HG02610 (cell line): ENCODE results near the gene CCR5AS.
"Not testable (repeated sequence)": the region's sequence is repeated elsewhere in the genome, so short reads cannot be mapped to it uniquely, and the experiment has no call there.

Source experiments
- ATAC-seq: cut with Tn5 transposase; IDR thresholded peaks from one replicate; pipeline ENCODE4 v1.9.1; 2021; ENCODE audit warnings: mild to moderate bottlenecking, moderate library complexity; ENCODE audit not compliant: unreplicated experiment

Gene CCR5AS

GRCh38 chr3:46429671-46430070, 22.8 kb upstream of the CCR5AS start:
- ATAC-seq, result no peak

GRCh38 chr3:46429250-46429649, 22.4 kb upstream of the CCR5AS start:
- no peak for ATAC-seq

- ATAC-seq, result no peak
Observed at GRCh38 chr3:46427916-46428833, 21.3 kb upstream of the CCR5AS start.

GRCh38 chr3:46427404-46427803, 20.5 kb upstream of the CCR5AS start:
- ATAC-seq, result not testable (repeated sequence)

- not testable (repeated sequence) for ATAC-seq
Observed at GRCh38 chr3:46426476-46426875, 19.6 kb upstream of the CCR5AS start.

- no peak for ATAC-seq
Observed at GRCh38 chr3:46423588-46423987, 16.7 kb upstream of the CCR5AS start.

GRCh38 chr3:46422617-46423016, 15.8 kb upstream of the CCR5AS start:
- no peak for ATAC-seq

GRCh38 chr3:46420931-46421330, 14.1 kb upstream of the CCR5AS start:
- ATAC-seq, result no peak

GRCh38 chr3:46419816-46420215, 12.9 kb upstream of the CCR5AS start:
- no peak for ATAC-seq

GRCh38 chr3:46417841-46418611, 11.2 kb upstream of the CCR5AS start:
- no peak for ATAC-seq

GRCh38 chr3:46416811-46417510, 10.1 kb upstream of the CCR5AS start:
- ATAC-seq, result no peak

GRCh38 chr3:46416125-46416810, 9.4 kb upstream of the CCR5AS start:
- no peak for ATAC-seq

GRCh38 chr3:46414739-46415138, 7.9 kb upstream of the CCR5AS start:
- no peak for ATAC-seq

GRCh38 chr3:46413951-46414350, 7.1 kb upstream of the CCR5AS start:
- ATAC-seq, result no peak

- no peak for ATAC-seq
Observed at GRCh38 chr3:46412786-46413298, 6.0 kb upstream of the CCR5AS start.

- no peak for ATAC-seq
Observed at GRCh38 chr3:46411271-46411670, 4.4 kb upstream of the CCR5AS start.

- ATAC-seq, result no peak
Observed at GRCh38 chr3:46410669-46411068, 3.8 kb upstream of the CCR5AS start.

GRCh38 chr3:46409739-46410489, 3.0 kb upstream of the CCR5AS start:
- ATAC-seq, result no peak

GRCh38 chr3:46408853-46409252, 2.0 kb upstream of the CCR5AS start:
- no peak for ATAC-seq

- ATAC-seq, result no peak
Observed at GRCh38 chr3:46407970-46408369, 1.1 kb upstream of the CCR5AS start.
